ENCODE results near the gene GIT2.

GIT2 gene

GRCh38 chr12:109959411-109960093 lies 36.6 kb downstream of the GIT2 start:
- H2AFZ ChIP-seq (ENCODE audit: low read length, unreplicated experiment), result no peak overlapping the region
- no peaks in the 10 kb centered on the region for H3K27me3 ChIP-seq (ENCODE audit: insufficient read depth, low read length)
- no peak overlapping the region for H3K4me3 ChIP-seq (ENCODE audit: low read depth, low read length)
- H3K79me2 ChIP-seq (ENCODE audit: control insufficient read depth, insufficient read depth, low read length, unreplicated experiment), result no peaks in the 10 kb centered on the region
- H3K4me1 ChIP-seq (ENCODE audit: control insufficient read depth, insufficient read depth, low read length, unreplicated experiment), result no peaks in the 10 kb centered on the region
- peaks cover 16% of the 10 kb centered on the region for H3K36me3 ChIP-seq (ENCODE audit: insufficient read depth, low read length)
- H3K27ac ChIP-seq (ENCODE audit: low read depth, low read length), result no peak overlapping the region

- no peaks in the 10 kb centered on the region for H3K79me2 ChIP-seq (ENCODE audit: control insufficient read depth, insufficient read depth, low read length, unreplicated experiment)
- no peaks in the 10 kb centered on the region for H3K27me3 ChIP-seq (ENCODE audit: insufficient read depth, low read length)
- no peak overlapping the region for H3K27ac ChIP-seq (ENCODE audit: low read depth, low read length)
- H3K4me1 ChIP-seq (ENCODE audit: control insufficient read depth, insufficient read depth, low read length, unreplicated experiment), result no peaks in the 10 kb centered on the region
- peaks cover 16% of the 10 kb centered on the region for H3K36me3 ChIP-seq (ENCODE audit: insufficient read depth, low read length)
- no peak overlapping the region for H2AFZ ChIP-seq (ENCODE audit: low read length, unreplicated experiment)
- H3K4me3 ChIP-seq (ENCODE audit: low read depth, low read length), result no peak overlapping the region
Observed at GRCh38 chr12:109958374-109958773, 37.8 kb downstream of the GIT2 start.

- Histone ChIP-seq H3K79me2 (ENCODE audit: control insufficient read depth, insufficient read depth, low read length, unreplicated experiment) (no peaks in the 10 kb centered on the region), H3K27ac (ENCODE audit: low read depth, low read length) (no peak overlapping the region), H3K36me3 (ENCODE audit: insufficient read depth, low read length) (peaks cover 22% of the 10 kb centered on the region), H3K27me3 (ENCODE audit: insufficient read depth, low read length) (no peaks in the 10 kb centered on the region), H3K4me1 (ENCODE audit: control insufficient read depth, insufficient read depth, low read length, unreplicated experiment) (peaks cover 32% of the 10 kb centered on the region), H3K4me3 (ENCODE audit: low read depth, low read length) (no peak overlapping the region), H2AFZ (ENCODE audit: low read length, unreplicated experiment) (no peak overlapping the region)
Observed at GRCh38 chr12:109953656-109954055, 42.5 kb downstream of the GIT2 start.

- peaks cover 32% of the 10 kb centered on the region for H3K4me1 ChIP-seq (ENCODE audit: control insufficient read depth, insufficient read depth, low read length, unreplicated experiment)
- no peaks in the 10 kb centered on the region for H3K79me2 ChIP-seq (ENCODE audit: control insufficient read depth, insufficient read depth, low read length, unreplicated experiment)
- H3K36me3 ChIP-seq (ENCODE audit: insufficient read depth, low read length), result peaks cover 18% of the 10 kb centered on the region
- peak overlapping the region; percentile 97 for H3K27ac ChIP-seq (ENCODE audit: low read depth, low read length)
- no peak overlapping the region for H3K4me3 ChIP-seq (ENCODE audit: low read depth, low read length)
- H3K27me3 ChIP-seq (ENCODE audit: insufficient read depth, low read length), result no peaks in the 10 kb centered on the region
- H2AFZ ChIP-seq (ENCODE audit: low read length, unreplicated experiment), result no peak overlapping the region
Observed at GRCh38 chr12:109952873-109953272, 43.3 kb downstream of the GIT2 start.

GRCh38 chr12:109952160-109952858 lies 43.9 kb downstream of the GIT2 start:
- Histone ChIP-seq H3K79me2 (ENCODE audit: control insufficient read depth, insufficient read depth, low read length, unreplicated experiment) (no peaks in the 10 kb centered on the region), H3K4me3 (ENCODE audit: low read depth, low read length) (peak overlapping the region; percentile 55; the same call in 1 of the 2 replicates), H3K27ac (ENCODE audit: low read depth, low read length) (peak overlapping the region; percentile 97), H3K4me1 (ENCODE audit: control insufficient read depth, insufficient read depth, low read length, unreplicated experiment) (peaks cover 32% of the 10 kb centered on the region), H2AFZ (ENCODE audit: low read length, unreplicated experiment) (no peak overlapping the region), H3K27me3 (ENCODE audit: insufficient read depth, low read length) (no peaks in the 10 kb centered on the region), H3K36me3 (ENCODE audit: insufficient read depth, low read length) (peaks cover 20% of the 10 kb centered on the region)

GRCh38 chr12:109951751-109952150 lies 44.4 kb downstream of the GIT2 start:
- no peaks in the 10 kb centered on the region for H3K27me3 ChIP-seq (ENCODE audit: insufficient read depth, low read length)
- peaks cover 32% of the 10 kb centered on the region for H3K4me1 ChIP-seq (ENCODE audit: control insufficient read depth, insufficient read depth, low read length, unreplicated experiment)
- H3K4me3 ChIP-seq (ENCODE audit: low read depth, low read length), result peak overlapping the region; percentile 55; the same call in 1 of the 2 replicates
- H2AFZ ChIP-seq (ENCODE audit: low read length, unreplicated experiment), result no peak overlapping the region
- peaks cover 24% of the 10 kb centered on the region for H3K36me3 ChIP-seq (ENCODE audit: insufficient read depth, low read length)
- no peaks in the 10 kb centered on the region for H3K79me2 ChIP-seq (ENCODE audit: control insufficient read depth, insufficient read depth, low read length, unreplicated experiment)
- H3K27ac ChIP-seq (ENCODE audit: low read depth, low read length), result peak overlapping the region; percentile 97

GRCh38 chr12:109951136-109951535 lies 45.0 kb downstream of the GIT2 start:
- no peak overlapping the region for H2AFZ ChIP-seq (ENCODE audit: low read length, unreplicated experiment)
- H3K79me2 ChIP-seq (ENCODE audit: control insufficient read depth, insufficient read depth, low read length, unreplicated experiment), result no peaks in the 10 kb centered on the region
- H3K36me3 ChIP-seq (ENCODE audit: insufficient read depth, low read length), result peaks cover 21% of the 10 kb centered on the region
- peaks cover 32% of the 10 kb centered on the region for H3K4me1 ChIP-seq (ENCODE audit: control insufficient read depth, insufficient read depth, low read length, unreplicated experiment)
- no peaks in the 10 kb centered on the region for H3K27me3 ChIP-seq (ENCODE audit: insufficient read depth, low read length)
- peak overlapping the region; percentile 55; the same call in 1 of the 2 replicates for H3K4me3 ChIP-seq (ENCODE audit: low read depth, low read length)
- H3K27ac ChIP-seq (ENCODE audit: low read depth, low read length), result peak overlapping the region; percentile 97

- Histone ChIP-seq H2AFZ (ENCODE audit: low read length, unreplicated experiment) (no peak overlapping the region), H3K36me3 (ENCODE audit: insufficient read depth, low read length) (peaks cover 21% of the 10 kb centered on the region), H3K4me1 (ENCODE audit: control insufficient read depth, insufficient read depth, low read length, unreplicated experiment) (peaks cover 32% of the 10 kb centered on the region), H3K4me3 (ENCODE audit: low read depth, low read length) (peak overlapping the region; percentile 55; the same call in 1 of the 2 replicates), H3K27me3 (ENCODE audit: insufficient read depth, low read length) (no peaks in the 10 kb centered on the region), H3K27ac (ENCODE audit: low read depth, low read length) (peak overlapping the region; percentile 97), H3K79me2 (ENCODE audit: control insufficient read depth, insufficient read depth, low read length, unreplicated experiment) (no peaks in the 10 kb centered on the region)
Observed at GRCh38 chr12:109950625-109951024, 45.5 kb downstream of the GIT2 start.

GRCh38 chr12:109949089-109949488 lies 47.1 kb downstream of the GIT2 start:
- Histone ChIP-seq H3K36me3 (ENCODE audit: insufficient read depth, low read length) (peaks cover 21% of the 10 kb centered on the region), H3K27me3 (ENCODE audit: insufficient read depth, low read length) (no peaks in the 10 kb centered on the region), H3K27ac (ENCODE audit: low read depth, low read length) (no peak overlapping the region), H3K4me3 (ENCODE audit: low read depth, low read length) (no peak overlapping the region), H3K79me2 (ENCODE audit: control insufficient read depth, insufficient read depth, low read length, unreplicated experiment) (no peaks in the 10 kb centered on the region), H3K4me1 (ENCODE audit: control insufficient read depth, insufficient read depth, low read length, unreplicated experiment) (peaks cover 32% of the 10 kb centered on the region), H2AFZ (ENCODE audit: low read length, unreplicated experiment) (no peak overlapping the region)

- H3K36me3 ChIP-seq (ENCODE audit: insufficient read depth, low read length), result peaks cover 21% of the 10 kb centered on the region
- peaks cover 32% of the 10 kb centered on the region for H3K4me1 ChIP-seq (ENCODE audit: control insufficient read depth, insufficient read depth, low read length, unreplicated experiment)
- no peaks in the 10 kb centered on the region for H3K27me3 ChIP-seq (ENCODE audit: insufficient read depth, low read length)
- no peak overlapping the region for H2AFZ ChIP-seq (ENCODE audit: low read length, unreplicated experiment)
- no peak overlapping the region for H3K4me3 ChIP-seq (ENCODE audit: low read depth, low read length)
- no peaks in the 10 kb centered on the region for H3K79me2 ChIP-seq (ENCODE audit: control insufficient read depth, insufficient read depth, low read length, unreplicated experiment)
- H3K27ac ChIP-seq (ENCODE audit: low read depth, low read length), result no peak overlapping the region
Observed at GRCh38 chr12:109948368-109948767, 47.8 kb downstream of the GIT2 start.

GRCh38 chr12:109947521-109947920 lies 48.6 kb downstream of the GIT2 start:
- no peaks in the 10 kb centered on the region for H3K79me2 ChIP-seq (ENCODE audit: control insufficient read depth, insufficient read depth, low read length, unreplicated experiment)
- peaks cover 26% of the 10 kb centered on the region for H3K4me1 ChIP-seq (ENCODE audit: control insufficient read depth, insufficient read depth, low read length, unreplicated experiment)
- no peak overlapping the region for H3K4me3 ChIP-seq (ENCODE audit: low read depth, low read length)
- H3K27me3 ChIP-seq (ENCODE audit: insufficient read depth, low read length), result no peaks in the 10 kb centered on the region
- H3K27ac ChIP-seq (ENCODE audit: low read depth, low read length), result no peak overlapping the region
- H2AFZ ChIP-seq (ENCODE audit: low read length, unreplicated experiment), result no peak overlapping the region
- peaks cover 14% of the 10 kb centered on the region for H3K36me3 ChIP-seq (ENCODE audit: insufficient read depth, low read length)
